Endodermal cell (in vitro differentiated cells): ENCODE measurements around the gene STAB1. TPM values are rescaled to one million over a fixed set of nuclear protein-coding genes. Genes with fewer than 3 reads are reported as not detected.

Source experiments
- DNase-seq: peaks from one replicate; pipeline ENCODE4 v3.0.0-alpha.2; 2017
- H3K27ac ChIP-seq: 2 replicates; pipeline ENCODE4 v1.5.1; 2013; ENCODE audit warnings: mild to moderate bottlenecking, low read depth, low read length, moderate library complexity
- H3K27me3 ChIP-seq: 2 replicates; pipeline ENCODE4 v1.6.1; 2013; ENCODE audit warnings: mild to moderate bottlenecking, low read length, moderate library complexity; ENCODE audit not compliant: insufficient read depth, control insufficient read depth, poor library complexity, severe bottlenecking
- H3K36me3 ChIP-seq: 2 replicates; pipeline ENCODE4 v1.7.0; 2013; ENCODE audit warnings: mild to moderate bottlenecking, low read length, moderate library complexity; ENCODE audit not compliant: control insufficient read depth, insufficient read depth
- H3K4me1 ChIP-seq: one replicate; pipeline ENCODE4 v1.7.0; 2013; ENCODE audit warnings: low read length; ENCODE audit not compliant: control insufficient read depth, insufficient read depth
- H3K4me3 ChIP-seq: 2 replicates; pipeline ENCODE4 v1.5.1; 2013; ENCODE audit warnings: mild to moderate bottlenecking, low read length, moderate library complexity
- H3K9ac ChIP-seq: 2 replicates; pipeline ENCODE4 v1.6.1; 2013; ENCODE audit warnings: mild to moderate bottlenecking, low read length, moderate library complexity; ENCODE audit not compliant: poor library complexity, severe bottlenecking; ENCODE audit errors: extremely low read depth
- H3K9me3 ChIP-seq: 2 replicates; pipeline ENCODE4 v1.6.1; 2013; ENCODE audit warnings: mild to moderate bottlenecking, low read length, moderate library complexity; ENCODE audit not compliant: control insufficient read depth
- H3K27ac Mint-ChIP-seq: 2 replicates; pipeline ENCODE4 v1.8.0; 2020; ENCODE audit warnings: mixed read lengths
- H3K27me3 Mint-ChIP-seq: 2 replicates; pipeline ENCODE4 v1.8.0; 2021; ENCODE audit warnings: mild to moderate bottlenecking, mixed read lengths; ENCODE audit not compliant: insufficient read depth
- H3K36me3 Mint-ChIP-seq: 2 replicates; pipeline ENCODE4 v1.8.0; 2020; ENCODE audit warnings: low read depth, mixed read lengths
- H3K4me1 Mint-ChIP-seq: 2 replicates; pipeline ENCODE4 v1.8.0; 2020; ENCODE audit warnings: mixed read lengths
- H3K4me3 Mint-ChIP-seq: 2 replicates; pipeline ENCODE4 v1.8.0; 2020; ENCODE audit warnings: mild to moderate bottlenecking, moderate library complexity, mixed read lengths
- H3K9me3 Mint-ChIP-seq: 2 replicates; pipeline ENCODE4 v1.8.0; 2020; ENCODE audit warnings: mild to moderate bottlenecking, mixed read lengths
- CTCF ChIP-seq: fragments of 200-600 bp; sonication (generic); conservative IDR thresholded peaks from 2 replicates; pipeline ENCODE4 v1.5.0; 2021; ENCODE audit warnings: antibody characterized with exemption, mild to moderate bottlenecking
- WGBS, 2 experiments: methylation state at CpG; one replicate each; pipeline versions ENCODE4 v1.1.5 to v1.1.7; 2013; ENCODE audit warnings: missing lambda C conversion rate in 2 of 2, mixed read lengths in 1 of 2; ENCODE audit not compliant: insufficient coverage in 1 of 2, insufficient read length in 1 of 2; 5-methylcytosine and 5-hydroxymethylcytosine counted together
- total RNA-seq, 2 donors: library from RNA; stranded (reverse); fragmentation: NEBNext Ultra II Directional in 1 of 2; extraction: Animal tissue kit (Norgen Biotek cat#: 25700) in 1 of 2; gene quantifications; 2 replicates in 1 of 2; 3 replicates in 1 of 2; pipeline ENCODE4 v1.2.1, GENCODE V29; 2021

STAB1 gene
- total RNA-seq, 2 donors from 2014 or later, result 0.24 to 0.55 TPM

- Mint-ChIP-seq H3K27ac (peak within 1 kb of the TSS; percentile 88), H3K9me3 (no peaks in the 10 kb centered on the region), H3K4me3 (peak within 1 kb of the TSS; percentile 95), H3K36me3 (peaks cover 28% of the 10 kb centered on the region), H3K27me3 (no peaks in the 10 kb centered on the region), H3K4me1 (peaks cover 33% of the 10 kb centered on the region)
- WGBS, 2 experiments, result 1 to 5% methylated on average over 16 to 86 of the region's 86 CpGs
- Histone ChIP-seq H3K4me3 (peak within 1 kb of the TSS; percentile 97), H3K9me3 (no peaks in the 10 kb centered on the region), H3K4me1 (peaks cover 22% of the 10 kb centered on the region), H3K9ac (peak within 1 kb of the TSS; percentile 86), H3K36me3 (peaks cover 34% of the 10 kb centered on the region), H3K27ac (peak within 1 kb of the TSS; percentile 48), H3K27me3 (no peaks in the 10 kb centered on the region)
- TF ChIP-seq CTCF, result no peak
- peak; percentile 94 for DNase-seq
Observed at GRCh38 chr3:52455283-52456168, 39.6 kb upstream of the STAB1 start, which contains the start of gene NISCH. NISCH (plus strand) TSS chr3:52455604; CDS start chr3:52455642, 38 bp downstream.

GRCh38 chr3:52456169-52456799, 38.9 kb upstream of the STAB1 start:
- Histone ChIP-seq H3K27ac (peak overlapping the region; percentile 48), H3K27me3 (no peaks in the 10 kb centered on the region), H3K9ac (peak overlapping the region; percentile 86), H3K4me1 (peaks cover 22% of the 10 kb centered on the region), H3K36me3 (peaks cover 38% of the 10 kb centered on the region), H3K4me3 (peak overlapping the region; percentile 97), H3K9me3 (no peaks in the 10 kb centered on the region)
- Mint-ChIP-seq H3K27ac (peak overlapping the region; percentile 88), H3K9me3 (no peaks in the 10 kb centered on the region), H3K4me3 (peak overlapping the region; percentile 95), H3K36me3 (peaks cover 34% of the 10 kb centered on the region), H3K27me3 (no peaks in the 10 kb centered on the region), H3K4me1 (peaks cover 33% of the 10 kb centered on the region)
- WGBS, 2 experiments, result 0 to 5% methylated on average over 5 to 13 of the region's 13 CpGs
- peak; percentile 67 for DNase-seq
- no peak for TF ChIP-seq CTCF

- Histone ChIP-seq H3K36me3 (peaks cover 35% of the 10 kb centered on the region), H3K27me3 (no peaks in the 10 kb centered on the region), H3K9ac (peak overlapping the region; percentile 86), H3K27ac (no peak overlapping the region), H3K4me3 (peak overlapping the region; percentile 97), H3K9me3 (no peaks in the 10 kb centered on the region), H3K4me1 (peaks cover 20% of the 10 kb centered on the region)
- TF ChIP-seq CTCF, result no peak
- Mint-ChIP-seq H3K27me3 (no peaks in the 10 kb centered on the region), H3K4me1 (peaks cover 33% of the 10 kb centered on the region), H3K9me3 (no peaks in the 10 kb centered on the region), H3K36me3 (peaks cover 34% of the 10 kb centered on the region), H3K27ac (peak overlapping the region; percentile 88), H3K4me3 (peak overlapping the region; percentile 95)
- no peak for DNase-seq
- 91 to 95% methylated on average over 3 to 5 of the region's 5 CpGs for WGBS, 2 experiments
Observed at GRCh38 chr3:52456800-52457183, 38.3 kb upstream of the STAB1 start.
